ENCODE data around the gene ZNF605.

DNA sequence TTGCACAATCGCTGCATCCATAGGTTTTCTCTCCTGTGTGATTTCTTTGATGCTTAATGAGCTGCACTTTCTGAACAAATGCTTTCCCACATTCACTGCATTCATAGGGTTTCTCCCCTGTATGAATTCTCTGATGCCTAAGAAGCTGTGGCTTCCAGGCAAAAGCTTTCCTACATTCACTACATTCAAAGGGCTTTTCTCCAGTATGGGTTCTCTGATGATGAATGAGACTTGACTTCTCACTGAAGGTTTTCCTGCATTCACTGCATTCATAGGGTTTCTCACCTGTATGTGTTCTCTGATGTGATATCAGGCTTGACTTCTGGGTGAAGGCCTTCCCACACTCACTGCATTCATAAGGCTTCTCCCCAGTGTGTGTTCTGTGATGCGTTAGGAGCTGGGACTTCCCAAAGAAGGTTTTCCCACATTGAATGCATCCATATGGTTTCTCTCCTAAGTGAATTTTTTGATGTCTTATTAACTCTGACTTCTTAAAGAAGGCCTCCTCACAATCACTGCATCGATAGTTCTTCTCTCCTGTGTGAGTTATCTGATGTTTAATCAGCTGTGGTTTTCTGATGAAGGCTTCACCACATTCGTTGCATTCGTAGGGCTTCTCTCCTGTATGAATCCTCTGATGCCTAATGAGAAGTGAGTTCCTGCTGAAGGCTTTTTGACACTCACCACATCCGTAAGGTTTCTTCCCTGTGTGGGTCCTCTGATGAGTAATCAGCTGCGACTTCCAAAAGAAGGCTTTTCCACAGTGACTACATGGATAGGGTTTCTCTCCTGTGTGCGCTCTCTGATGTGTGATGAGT lies 30.3 kb downstream of the ZNF605 start:
- TF ChIP-seq, protein P1, sequence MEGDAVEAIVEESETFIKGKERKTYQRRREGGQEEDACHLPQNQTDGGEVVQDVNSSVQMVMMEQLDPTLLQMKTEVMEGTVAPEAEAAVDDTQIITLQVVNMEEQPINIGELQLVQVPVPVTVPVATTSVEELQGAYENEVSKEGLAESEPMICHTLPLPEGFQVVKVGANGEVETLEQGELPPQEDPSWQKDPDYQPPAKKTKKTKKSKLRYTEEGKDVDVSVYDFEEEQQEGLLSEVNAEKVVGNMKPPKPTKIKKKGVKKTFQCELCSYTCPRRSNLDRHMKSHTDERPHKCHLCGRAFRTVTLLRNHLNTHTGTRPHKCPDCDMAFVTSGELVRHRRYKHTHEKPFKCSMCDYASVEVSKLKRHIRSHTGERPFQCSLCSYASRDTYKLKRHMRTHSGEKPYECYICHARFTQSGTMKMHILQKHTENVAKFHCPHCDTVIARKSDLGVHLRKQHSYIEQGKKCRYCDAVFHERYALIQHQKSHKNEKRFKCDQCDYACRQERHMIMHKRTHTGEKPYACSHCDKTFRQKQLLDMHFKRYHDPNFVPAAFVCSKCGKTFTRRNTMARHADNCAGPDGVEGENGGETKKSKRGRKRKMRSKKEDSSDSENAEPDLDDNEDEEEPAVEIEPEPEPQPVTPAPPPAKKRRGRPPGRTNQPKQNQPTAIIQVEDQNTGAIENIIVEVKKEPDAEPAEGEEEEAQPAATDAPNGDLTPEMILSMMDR (IDR thresholded peaks at IDR 0.05; ENCODE audit: borderline replicate concordance, extremely low read depth, low read length, poor library complexity, severe bottlenecking): no peak
- no peak for TF ChIP-seq EZH2 (IDR thresholded peaks at IDR 0.05; ENCODE audit: borderline replicate concordance, low read depth, low read length, severe bottlenecking)
